HCT116 (cell line): ENCODE results near the gene EPSTI1.

ENCODE experiments used
- EGR1 ChIP-seq: IDR thresholded peaks from 2 replicates; pipeline ENCODE4 v1.6.1; 2012; ENCODE audit warnings: low read depth
- ELF1 ChIP-seq: IDR thresholded peaks from 2 replicates; pipeline ENCODE4 v1.6.1; 2012; ENCODE audit warnings: low read depth, borderline replicate concordance
- EZH2 ChIP-seq: fragments of 200-600 bp; sonication (generic); IDR thresholded peaks from 2 replicates; pipeline ENCODE4 v1.6.1; 2017; ENCODE audit warnings: antibody characterized with exemption, mixed run types
- EZH2phosphoT487 ChIP-seq: fragments of 200-600 bp; IDR thresholded peaks from 2 replicates; pipeline ENCODE4 v1.6.1; 2018; ENCODE audit warnings: antibody characterized with exemption, borderline replicate concordance
- POLR2A ChIP-seq: IDR thresholded peaks from 2 replicates; pipeline ENCODE4 v1.7.0; 2011; ENCODE audit warnings: borderline replicate concordance; ENCODE audit not compliant: insufficient read depth, insufficient read length; ENCODE audit errors: extremely low read depth
- POLR2AphosphoS5 ChIP-seq: IDR thresholded peaks from 2 replicates; pipeline ENCODE4 v1.6.1; 2011; ENCODE audit warnings: mild to moderate bottlenecking, low read depth, low read length, moderate library complexity
- SIN3A ChIP-seq: IDR thresholded peaks from 2 replicates; pipeline ENCODE4 v1.6.1; 2012; ENCODE audit warnings: low read depth
- ZNF274 ChIP-seq: fragments of 200-500 bp; sonication (Bioruptor generic); IDR thresholded peaks from 2 replicates; pipeline ENCODE4 v1.6.1; 2014; ENCODE audit warnings: mild to moderate bottlenecking, low read depth, low read length, inconsistent platforms
- TF ChIP-seq, protein P1 (sequence below), 3 experiments: fragments of 200-600 bp in 1 of 3; sonication (generic) in 1 of 3; IDR thresholded peaks in 2 of 3; conservative IDR thresholded peaks in 1 of 3; 2 replicates each; pipeline ENCODE4 v1.5.1; 2012 to 2017; ENCODE audit warnings: low read depth in 2 of 3, low read length in 2 of 3, antibody characterized with exemption in 1 of 3, borderline replicate concordance in 1 of 3, control low read depth in 1 of 3, mild to moderate bottlenecking in 1 of 3, mixed read lengths in 1 of 3, mixed run types in 1 of 3, moderate library complexity in 1 of 3; ENCODE audit not compliant: insufficient read depth in 1 of 3

DNA sequence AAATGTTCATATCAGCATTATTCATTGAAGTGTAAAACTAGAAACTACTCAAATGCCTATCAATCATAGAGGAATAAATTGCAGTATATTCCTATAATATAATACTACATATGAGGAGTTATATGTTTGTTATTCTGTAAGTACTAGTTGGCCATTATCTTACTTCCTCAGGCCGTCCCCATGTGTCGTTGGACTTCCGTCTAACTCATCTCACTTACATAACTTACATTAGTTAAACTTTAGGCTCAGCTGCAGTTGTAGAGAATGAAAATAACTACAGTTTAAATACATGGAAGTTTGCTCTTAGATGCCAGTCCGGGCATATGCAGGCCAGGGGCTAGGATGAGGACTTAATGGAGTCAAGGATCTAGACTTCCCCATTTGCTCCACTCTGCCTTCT, 8.6 kb upstream of the EPSTI1 start:
- no peak for TF ChIP-seq POLR2A
- TF ChIP-seq, protein P1, sequence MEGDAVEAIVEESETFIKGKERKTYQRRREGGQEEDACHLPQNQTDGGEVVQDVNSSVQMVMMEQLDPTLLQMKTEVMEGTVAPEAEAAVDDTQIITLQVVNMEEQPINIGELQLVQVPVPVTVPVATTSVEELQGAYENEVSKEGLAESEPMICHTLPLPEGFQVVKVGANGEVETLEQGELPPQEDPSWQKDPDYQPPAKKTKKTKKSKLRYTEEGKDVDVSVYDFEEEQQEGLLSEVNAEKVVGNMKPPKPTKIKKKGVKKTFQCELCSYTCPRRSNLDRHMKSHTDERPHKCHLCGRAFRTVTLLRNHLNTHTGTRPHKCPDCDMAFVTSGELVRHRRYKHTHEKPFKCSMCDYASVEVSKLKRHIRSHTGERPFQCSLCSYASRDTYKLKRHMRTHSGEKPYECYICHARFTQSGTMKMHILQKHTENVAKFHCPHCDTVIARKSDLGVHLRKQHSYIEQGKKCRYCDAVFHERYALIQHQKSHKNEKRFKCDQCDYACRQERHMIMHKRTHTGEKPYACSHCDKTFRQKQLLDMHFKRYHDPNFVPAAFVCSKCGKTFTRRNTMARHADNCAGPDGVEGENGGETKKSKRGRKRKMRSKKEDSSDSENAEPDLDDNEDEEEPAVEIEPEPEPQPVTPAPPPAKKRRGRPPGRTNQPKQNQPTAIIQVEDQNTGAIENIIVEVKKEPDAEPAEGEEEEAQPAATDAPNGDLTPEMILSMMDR (IDR thresholded peaks at IDR 0.05 in 2 of 3, conservative IDR thresholded peaks at IDR 0.05 in 1 of 3; ENCODE audit: borderline replicate concordance in 1 of 3, insufficient read depth in 1 of 3, low read depth in 2 of 3, low read length in 2 of 3) = no peak
- no peak for TF ChIP-seq EZH2phosphoT487
- no peak for TF ChIP-seq EZH2
- TF ChIP-seq ZNF274 = no peak
- TF ChIP-seq ELF1 = no peak
- no peak for TF ChIP-seq EGR1
- TF ChIP-seq POLR2AphosphoS5 = no peak
- TF ChIP-seq SIN3A = no peak
